ENCODE measurements around the gene ADRA2B.

- TF ChIP-seq, protein P1, sequence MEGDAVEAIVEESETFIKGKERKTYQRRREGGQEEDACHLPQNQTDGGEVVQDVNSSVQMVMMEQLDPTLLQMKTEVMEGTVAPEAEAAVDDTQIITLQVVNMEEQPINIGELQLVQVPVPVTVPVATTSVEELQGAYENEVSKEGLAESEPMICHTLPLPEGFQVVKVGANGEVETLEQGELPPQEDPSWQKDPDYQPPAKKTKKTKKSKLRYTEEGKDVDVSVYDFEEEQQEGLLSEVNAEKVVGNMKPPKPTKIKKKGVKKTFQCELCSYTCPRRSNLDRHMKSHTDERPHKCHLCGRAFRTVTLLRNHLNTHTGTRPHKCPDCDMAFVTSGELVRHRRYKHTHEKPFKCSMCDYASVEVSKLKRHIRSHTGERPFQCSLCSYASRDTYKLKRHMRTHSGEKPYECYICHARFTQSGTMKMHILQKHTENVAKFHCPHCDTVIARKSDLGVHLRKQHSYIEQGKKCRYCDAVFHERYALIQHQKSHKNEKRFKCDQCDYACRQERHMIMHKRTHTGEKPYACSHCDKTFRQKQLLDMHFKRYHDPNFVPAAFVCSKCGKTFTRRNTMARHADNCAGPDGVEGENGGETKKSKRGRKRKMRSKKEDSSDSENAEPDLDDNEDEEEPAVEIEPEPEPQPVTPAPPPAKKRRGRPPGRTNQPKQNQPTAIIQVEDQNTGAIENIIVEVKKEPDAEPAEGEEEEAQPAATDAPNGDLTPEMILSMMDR (IDR thresholded peaks at IDR 0.05) = no peak
- TF ChIP-seq POLR2AphosphoS5 (IDR thresholded peaks at IDR 0.05; ENCODE audit: low read depth, low read length) (no peak), REST (IDR thresholded peaks at IDR 0.05; ENCODE audit: insufficient read depth in 1 of 2, low read depth in 2 of 2, low read length in 1 of 2) (no peak), SIN3A (IDR thresholded peaks at IDR 0.05; ENCODE audit: borderline replicate concordance, insufficient read depth, low read depth, low read length) (no peak), TCF7L2 (IDR thresholded peaks at IDR 0.05; ENCODE audit: low read depth, low read length) (no peak)
Measured at GRCh38 chr2:96157649-96158553, 41.5 kb upstream of the ADRA2B start.
